Sigmoid colon (tissue), 4 donors: ENCODE measurements around the gene ARID5A.

Experiments used
- CTCF ChIP-seq, 4 experiments: fragments of 450-650 bp in 3 of 4; fragments of 200-600 bp in 1 of 4; IDR thresholded peaks; one replicate each; pipeline ENCODE4 v1.5.1; 2016 to 2019; ENCODE audit warnings: antibody characterized with exemption in 4 of 4, mild to moderate bottlenecking in 3 of 4, moderate library complexity in 2 of 4
- EP300 ChIP-seq, 4 donors: sonication (generic); formaldehyde crosslinking; IDR thresholded peaks; one replicate each; pipeline ENCODE4 v1.6.1; 2017; ENCODE audit warnings: antibody characterized with exemption in 4 of 4
- POLR2AphosphoS5 ChIP-seq, 4 donors: sonication (generic); formaldehyde crosslinking; IDR thresholded peaks; one replicate each; pipeline ENCODE4 v1.6.1; 2017; ENCODE audit warnings: antibody characterized with exemption in 4 of 4

- no peak for TF ChIP-seq CTCF (IDR thresholded peaks at IDR 0.05)
- no peak for TF ChIP-seq POLR2AphosphoS5 (IDR thresholded peaks at IDR 0.05)
- no peak for TF ChIP-seq EP300 (IDR thresholded peaks at IDR 0.05)
Observed at GRCh38 chr2:96534141-96534540, 2.4 kb upstream of the ARID5A start.
